ENCODE measurements around the gene RNF121. TPM values are rescaled to one million over a fixed set of nuclear protein-coding genes. Genes with fewer than 3 reads are reported as not detected.

RNF121 gene
- total RNA-seq, 1 donor from 2014 or later = 24.7 TPM

DNA sequence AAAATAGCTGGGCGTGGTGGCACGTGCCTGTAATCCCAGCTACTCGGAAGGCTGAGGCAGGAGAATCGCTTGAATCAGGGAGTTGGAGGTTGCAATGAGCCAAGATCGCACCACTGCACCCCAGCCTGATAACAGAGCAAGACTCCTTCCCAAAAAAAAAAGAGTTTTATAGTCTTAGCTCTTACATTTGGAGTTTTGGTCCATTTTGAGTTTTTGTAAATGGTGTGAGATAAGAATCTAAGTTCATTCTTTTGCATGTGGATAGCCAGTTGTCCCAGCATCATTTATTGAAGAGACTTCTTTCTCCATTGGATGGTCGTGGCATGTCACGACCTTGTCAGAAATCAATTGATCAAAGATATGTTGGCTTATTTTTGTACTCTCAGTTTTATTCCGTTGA, 34.6 kb downstream of the RNF121 start:
- Histone ChIP-seq H3K9me3 (no peaks in the 10 kb centered on the region), H3K27me3 (ENCODE audit: low read depth) (no peaks in the 10 kb centered on the region), H3K4me1 (no peaks in the 10 kb centered on the region), H3K4me3 (no peak overlapping the region), H3K27ac (no peak overlapping the region), H3K36me3 (peaks cover 44% of the 10 kb centered on the region)
- no peak for ATAC-seq
- intact Hi-C loops (cut with DNase I) = no loop called here
- TF ChIP-seq, protein P1, sequence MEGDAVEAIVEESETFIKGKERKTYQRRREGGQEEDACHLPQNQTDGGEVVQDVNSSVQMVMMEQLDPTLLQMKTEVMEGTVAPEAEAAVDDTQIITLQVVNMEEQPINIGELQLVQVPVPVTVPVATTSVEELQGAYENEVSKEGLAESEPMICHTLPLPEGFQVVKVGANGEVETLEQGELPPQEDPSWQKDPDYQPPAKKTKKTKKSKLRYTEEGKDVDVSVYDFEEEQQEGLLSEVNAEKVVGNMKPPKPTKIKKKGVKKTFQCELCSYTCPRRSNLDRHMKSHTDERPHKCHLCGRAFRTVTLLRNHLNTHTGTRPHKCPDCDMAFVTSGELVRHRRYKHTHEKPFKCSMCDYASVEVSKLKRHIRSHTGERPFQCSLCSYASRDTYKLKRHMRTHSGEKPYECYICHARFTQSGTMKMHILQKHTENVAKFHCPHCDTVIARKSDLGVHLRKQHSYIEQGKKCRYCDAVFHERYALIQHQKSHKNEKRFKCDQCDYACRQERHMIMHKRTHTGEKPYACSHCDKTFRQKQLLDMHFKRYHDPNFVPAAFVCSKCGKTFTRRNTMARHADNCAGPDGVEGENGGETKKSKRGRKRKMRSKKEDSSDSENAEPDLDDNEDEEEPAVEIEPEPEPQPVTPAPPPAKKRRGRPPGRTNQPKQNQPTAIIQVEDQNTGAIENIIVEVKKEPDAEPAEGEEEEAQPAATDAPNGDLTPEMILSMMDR (IDR thresholded peaks at IDR 0.05) = no peak
- no peak for DNase-seq

DNA sequence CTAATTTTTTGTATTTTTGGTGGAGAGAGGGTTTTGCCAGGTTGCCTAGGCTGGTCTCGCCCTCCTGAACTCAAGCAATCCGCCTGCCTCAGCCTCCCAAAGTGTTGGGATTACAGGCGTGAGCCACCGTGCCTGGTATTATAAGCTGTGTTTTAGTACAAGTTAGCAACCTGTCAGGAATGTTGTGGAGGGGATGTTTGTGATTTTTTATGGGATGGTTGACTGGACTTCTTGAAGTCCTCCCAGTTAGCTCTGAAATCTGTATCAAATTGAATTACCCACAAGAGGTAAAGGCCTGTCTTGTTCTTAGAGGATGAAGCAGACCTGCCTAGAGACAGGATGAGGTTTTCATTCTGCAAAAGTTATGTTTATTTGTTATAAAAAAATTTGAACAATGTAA, 35.8 kb downstream of the RNF121 start:
- TF ChIP-seq, protein P1 (IDR thresholded peaks at IDR 0.05) = no peak
- Histone ChIP-seq H3K36me3 (peaks cover 51% of the 10 kb centered on the region), H3K27ac (no peak overlapping the region), H3K9me3 (no peaks in the 10 kb centered on the region), H3K4me3 (no peak overlapping the region), H3K27me3 (ENCODE audit: low read depth) (no peaks in the 10 kb centered on the region), H3K4me1 (no peaks in the 10 kb centered on the region)
- no peak for DNase-seq
- ATAC-seq = no peak
- intact Hi-C loops (cut with DNase I) = no loop called here

DNA sequence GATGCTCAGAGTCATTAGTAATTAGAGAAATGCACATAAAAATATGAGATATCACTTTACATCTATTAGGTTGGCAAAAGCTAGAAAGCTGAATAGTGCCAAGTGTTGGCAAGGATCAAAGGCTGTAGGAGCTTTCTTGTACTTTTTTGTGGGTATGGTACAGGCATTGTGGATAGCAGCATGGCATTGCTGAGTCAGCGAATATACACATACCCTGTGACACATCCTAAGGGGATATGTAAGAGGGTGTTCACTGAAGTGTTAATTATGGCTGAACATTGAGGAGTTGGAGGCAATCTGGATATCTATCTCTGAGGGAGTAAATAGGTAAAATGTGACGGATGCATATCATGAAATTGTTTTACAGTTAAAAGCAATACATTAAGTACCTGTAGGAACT, 42.8 kb downstream of the RNF121 start:
- TF ChIP-seq, protein P1 (IDR thresholded peaks at IDR 0.05) = no peak
- H3K27ac ChIP-seq = no peak overlapping the region
- DNase-seq = no peak
- H3K9me3 ChIP-seq = no peaks in the 10 kb centered on the region
- ATAC-seq = no peak
- H3K27me3 ChIP-seq (ENCODE audit: low read depth) = no peaks in the 10 kb centered on the region
- H3K4me3 ChIP-seq = no peak overlapping the region
- no peaks in the 10 kb centered on the region for H3K4me1 ChIP-seq
- intact Hi-C loops (cut with DNase I) = no loop called here
- H3K36me3 ChIP-seq = peaks cover 35% of the 10 kb centered on the region

DNA sequence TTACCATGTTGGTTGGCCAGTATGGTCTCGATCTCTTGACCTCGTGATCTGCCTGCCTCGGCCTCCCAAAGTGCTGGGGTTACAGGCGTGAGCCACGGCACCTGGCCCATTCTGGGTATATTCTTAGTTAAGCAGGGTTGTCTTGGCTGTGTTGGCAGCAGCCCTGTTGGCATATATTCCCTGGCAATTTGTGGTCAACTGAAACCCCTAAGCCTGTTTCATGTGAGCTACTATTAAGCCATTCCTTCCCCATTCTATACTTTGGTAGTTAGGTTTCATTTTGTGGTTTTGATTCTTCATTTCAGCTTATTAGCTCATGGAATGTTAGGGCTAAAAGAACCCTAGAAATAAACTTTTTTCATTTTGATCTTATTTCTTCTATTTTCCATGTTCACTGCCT, 47.7 kb downstream of the RNF121 start:
- TF ChIP-seq, protein P1 (IDR thresholded peaks at IDR 0.05) = no peak
- H3K4me3 ChIP-seq = no peak overlapping the region

DNA sequence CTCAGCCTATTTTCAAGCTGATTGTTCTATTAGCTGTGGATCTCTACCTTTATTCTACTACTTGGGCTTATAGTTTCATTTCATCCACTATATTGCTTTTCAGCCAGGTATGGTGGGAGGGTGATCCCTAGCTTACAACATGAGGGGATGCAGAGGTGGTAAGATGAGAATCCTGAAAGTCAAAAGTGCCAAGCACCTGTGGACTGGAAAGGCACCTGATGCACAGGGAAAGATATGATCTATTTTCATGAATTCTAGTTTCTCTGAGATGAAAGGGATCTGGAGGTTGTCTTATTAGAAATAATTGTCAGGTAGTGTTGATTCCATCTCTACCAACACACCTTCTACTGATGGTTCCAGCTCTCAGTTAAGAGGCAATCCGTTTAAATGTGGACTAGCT, 48.2 kb downstream of the RNF121 start:
- intact Hi-C loops (cut with DNase I) = no loop called here
- ATAC-seq (no peak), DNase-seq (no peak)
- H3K36me3 ChIP-seq = peaks cover 19% of the 10 kb centered on the region
- no peak overlapping the region for H3K4me3 ChIP-seq
- no peaks in the 10 kb centered on the region for H3K4me1 ChIP-seq
- TF ChIP-seq, protein P1 (IDR thresholded peaks at IDR 0.05) = no peak
- H3K9me3 ChIP-seq = no peaks in the 10 kb centered on the region
- H3K27ac ChIP-seq = no peak overlapping the region
- no peaks in the 10 kb centered on the region for H3K27me3 ChIP-seq (ENCODE audit: low read depth)

More for the DNA sequence above, 47.7 kb downstream of the RNF121 start:
- Histone ChIP-seq H3K27ac (no peak overlapping the region), H3K9me3 (no peaks in the 10 kb centered on the region), H3K4me1 (no peaks in the 10 kb centered on the region), H3K36me3 (peaks cover 19% of the 10 kb centered on the region), H3K27me3 (ENCODE audit: low read depth) (no peaks in the 10 kb centered on the region)
- intact Hi-C loops (cut with DNase I) = no loop called here
- no peak for DNase-seq
- ATAC-seq = no peak
